ENCODE measurements around the gene D2HGDH. TPM values are rescaled to one million over a fixed set of nuclear protein-coding genes. Genes with fewer than 3 reads are reported as not detected.
A peak's percentile ranks its signal among the peaks of the same experiment; 100 is the strongest.

The D2HGDH gene
- total and polyA plus RNA-seq, 7 experiments from 2014 or later: 3.5 to 49.8 (median 32.5) TPM

DNA sequence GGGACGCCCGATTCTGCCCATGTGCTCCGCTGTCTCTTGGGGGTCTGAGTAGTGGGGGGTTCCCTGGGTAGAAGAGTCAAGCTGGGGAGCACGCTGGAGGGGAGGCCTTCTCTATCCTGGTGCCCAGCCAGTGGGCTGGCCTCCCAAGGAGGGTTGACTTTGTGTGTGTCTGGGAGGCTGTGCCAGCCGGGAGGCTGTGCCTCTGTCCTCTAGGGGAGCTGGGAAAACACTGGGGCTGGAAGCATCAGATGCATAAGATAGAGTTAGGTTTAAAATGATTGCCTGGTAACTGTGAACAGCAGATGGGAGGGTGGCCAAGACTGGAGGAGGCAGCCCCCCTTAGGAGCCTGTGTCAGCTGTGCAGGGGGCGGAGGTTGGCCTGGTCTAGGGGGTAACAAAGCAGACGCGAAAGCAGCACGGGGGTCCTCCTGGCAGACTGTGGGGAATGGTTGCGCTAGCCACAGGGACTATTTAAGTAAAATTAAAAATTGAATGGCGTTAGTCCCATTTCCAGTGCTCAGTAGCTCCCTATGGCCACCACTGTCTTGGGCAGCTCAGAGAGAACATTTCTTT lies 31.3 kb upstream of the D2HGDH start:
- no peaks in the 10 kb centered on the region for H3K9me3 ChIP-seq (ENCODE audit: control insufficient read depth in 2 of 3, low read length in 3 of 3)
- intact Hi-C loops (cut with micrococcal nuclease): loop anchor here (2.0 to 10.0 kb wide), 5 partner anchors 92 to 1138 kb away; partner anchors contain the start of genes DUSP28 (in 1 of the 2), PPP1R7 (in 1 of the 2) and RNPEPL1 (in 1 of the 2)
- H3K4me3 ChIP-seq (ENCODE audit: low read length): peak overlapping the region; percentile 74
- H3K36me3 ChIP-seq (ENCODE audit: control insufficient read depth in 2 of 3, insufficient read depth in 3 of 3, low read length in 3 of 3): peaks cover 4 to 27% (median 7%) of the 10 kb centered on the region in 3 experiments
- POLR2A ChIA-PET: interaction anchor here (0.6 to 6.3 kb wide), 6 partner anchors 15 to 182 kb away, joined by 3 to 86 read pairs (median 10); partner anchors contain the start of genes D2HGDH and DTYMK
- CTCF ChIA-PET: interaction anchor here (0.6 to 2.7 kb wide), 4 partner anchors 14 to 600 kb away, joined by 3 to 12 read pairs (median 6); partner anchors contain the start of gene DTYMK
- Mint-ChIP-seq H3K27ac (peak overlapping the region; percentile 65 to 87 (median 80)), H3K4me1 (peaks cover 11 to 35% (median 26%) of the 10 kb centered on the region in 7 donors), H3K4me3 (peak overlapping the region; percentile 74 to 89 (median 84)), H3K9me3 (peaks cover 0 to 8% (median 0%) of the 10 kb centered on the region in 11 donors), H3K36me3 (peaks cover 6 to 31% (median 17%) of the 10 kb centered on the region in 5 donors), H3K27me3 (no peaks in the 10 kb centered on the region)
- H3K27ac ChIP-seq (ENCODE audit: low read depth, low read length): peak overlapping the region; percentile 73
- no peak for DNase-seq
- peaks cover 7 to 12% of the 10 kb centered on the region in 2 donors for H3K4me1 ChIP-seq (ENCODE audit: control insufficient read depth in 2 of 2, insufficient read depth in 2 of 2, low read length in 2 of 2)
- no peaks in the 10 kb centered on the region for H3K27me3 ChIP-seq (ENCODE audit: control insufficient read depth in 2 of 2, insufficient read depth in 2 of 2, low read length in 2 of 2)
- ATAC-seq: no peak

- CTCF ChIA-PET: interaction anchor here (1.5 kb wide), 1 partner anchor 25 kb away, joined by 4 read pairs; no protein-coding TSS in a partner anchor
Measured at GRCh38 chr2:241706537-241706936, 27.9 kb upstream of the D2HGDH start.

DNA sequence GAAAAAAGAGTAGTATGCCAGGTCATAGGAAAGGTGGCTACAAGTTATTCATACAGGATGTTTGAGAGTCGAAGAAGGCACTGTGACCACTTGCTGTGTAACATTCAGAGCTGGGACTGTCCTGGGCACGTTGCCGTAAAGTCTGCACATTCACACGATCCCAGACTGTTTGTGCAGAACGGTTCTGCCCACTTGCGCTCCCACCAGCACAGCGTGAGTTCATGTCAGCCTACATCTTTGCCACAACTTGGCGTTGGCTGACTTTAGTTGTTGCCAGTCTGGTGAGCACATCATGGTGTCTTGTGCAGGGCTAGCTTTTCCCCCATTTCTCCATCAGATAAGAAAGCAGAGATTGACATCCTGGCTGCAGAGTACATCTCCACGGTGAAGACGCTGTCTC lies 25.6 kb upstream of the D2HGDH start:
- intact Hi-C loops (cut with micrococcal nuclease): loop anchor here (10.0 kb wide), 2 partner anchors 554 to 1144 kb away; partner anchors contain the start of genes DUSP28 (in 1 of the 2), PPP1R7 (in 1 of the 2) and RNPEPL1 (in 1 of the 2)
- H3K36me3 ChIP-seq (ENCODE audit: control insufficient read depth in 2 of 3, insufficient read depth in 3 of 3, low read length in 3 of 3): peaks cover 16 to 75% (median 28%) of the 10 kb centered on the region in 3 experiments
- H3K4me1 ChIP-seq (ENCODE audit: control insufficient read depth in 2 of 2, insufficient read depth in 2 of 2, low read length in 2 of 2): no peaks in the 10 kb centered on the region
- H3K9me3 ChIP-seq (ENCODE audit: control insufficient read depth in 2 of 3, low read length in 3 of 3): no peaks in the 10 kb centered on the region
- H3K4me3 Mint-ChIP-seq: no peak overlapping the region
- H3K27me3 Mint-ChIP-seq: no peaks in the 10 kb centered on the region
- H3K27ac ChIP-seq (ENCODE audit: low read depth, low read length): no peak overlapping the region
- ChIA-PET POLR2A (no interaction called here), CTCF (no interaction called here)
- no peaks in the 10 kb centered on the region for H3K27me3 ChIP-seq (ENCODE audit: control insufficient read depth in 2 of 2, insufficient read depth in 2 of 2, low read length in 2 of 2)
- no peak overlapping the region for H3K4me3 ChIP-seq (ENCODE audit: low read length)
- peaks cover 19 to 65% (median 36%) of the 10 kb centered on the region in 5 donors for H3K36me3 Mint-ChIP-seq
- peaks cover 0 to 10% (median 0%) of the 10 kb centered on the region in 11 donors for H3K9me3 Mint-ChIP-seq
- no peak overlapping the region for H3K27ac Mint-ChIP-seq
- ATAC-seq: no peak
- H3K4me1 Mint-ChIP-seq: peaks cover under 1 to 22% (median 12%) of the 10 kb centered on the region in 7 donors
- no peak for DNase-seq

More at GRCh38 chr2:241706537-241706936, 27.9 kb upstream of the D2HGDH start:
- H3K36me3 Mint-ChIP-seq: peaks cover 19 to 52% (median 34%) of the 10 kb centered on the region in 5 donors
- no peak for DNase-seq
- Histone ChIP-seq H3K27ac (ENCODE audit: low read depth, low read length) (no peak overlapping the region), H3K27me3 (ENCODE audit: control insufficient read depth in 2 of 2, insufficient read depth in 2 of 2, low read length in 2 of 2) (no peaks in the 10 kb centered on the region), H3K9me3 (ENCODE audit: control insufficient read depth in 2 of 3, low read length in 3 of 3) (no peaks in the 10 kb centered on the region), H3K4me1 (ENCODE audit: control insufficient read depth in 2 of 2, insufficient read depth in 2 of 2, low read length in 2 of 2) (peaks cover 7 to 12% of the 10 kb centered on the region in 2 donors), H3K36me3 (ENCODE audit: control insufficient read depth in 2 of 3, insufficient read depth in 3 of 3, low read length in 3 of 3) (peaks cover 15 to 56% (median 20%) of the 10 kb centered on the region in 3 experiments), H3K4me3 (ENCODE audit: low read length) (no peak overlapping the region)
- no peak overlapping the region for H3K4me3 Mint-ChIP-seq
- H3K9me3 Mint-ChIP-seq: peaks cover 0 to 10% (median 0%) of the 10 kb centered on the region in 11 donors
- POLR2A ChIA-PET: interaction anchor here (0.8 kb wide), 1 partner anchor 9 kb away, joined by 3 read pairs; no protein-coding TSS in a partner anchor
- peak overlapping the region in 1 of 9 donors; percentile 38 for H3K27ac Mint-ChIP-seq
- ATAC-seq: no peak
- intact Hi-C loops (cut with micrococcal nuclease): loop anchor here (10.0 kb wide), 2 partner anchors 552 to 1142 kb away; partner anchors contain the start of genes DUSP28 (in 1 of the 2), PPP1R7 (in 1 of the 2) and RNPEPL1 (in 1 of the 2)
- no peaks in the 10 kb centered on the region for H3K27me3 Mint-ChIP-seq
- H3K4me1 Mint-ChIP-seq: peaks cover 12 to 33% (median 23%) of the 10 kb centered on the region in 7 donors

GRCh38 chr2:241719093-241719492 lies 15.3 kb upstream of the D2HGDH start:
- H3K27ac ChIP-seq (ENCODE audit: low read depth, low read length): no peak overlapping the region
- H3K4me3 ChIP-seq (ENCODE audit: low read length): no peak overlapping the region
- intact Hi-C loops (cut with micrococcal nuclease): no loop called here
- no peak for ATAC-seq
- H3K4me3 Mint-ChIP-seq: no peak overlapping the region
- H3K9me3 Mint-ChIP-seq: peaks cover 0 to 10% (median 0%) of the 10 kb centered on the region in 11 donors
- DNase-seq: no peak
- H3K4me1 ChIP-seq (ENCODE audit: control insufficient read depth in 2 of 2, insufficient read depth in 2 of 2, low read length in 2 of 2): no peaks in the 10 kb centered on the region
- no peaks in the 10 kb centered on the region for H3K27me3 ChIP-seq (ENCODE audit: control insufficient read depth in 2 of 2, insufficient read depth in 2 of 2, low read length in 2 of 2)
- POLR2A ChIA-PET: interaction anchor here (2.1 kb wide), 1 partner anchor 18 kb away, joined by 5 read pairs; the partner anchor contains the start of gene ING5
- H3K27ac Mint-ChIP-seq: peak overlapping the region in 1 of 9 donors; percentile 52
- H3K36me3 Mint-ChIP-seq: peaks cover 11 to 47% (median 36%) of the 10 kb centered on the region in 5 donors
- CTCF ChIA-PET: interaction anchor here (2.1 kb wide), 1 partner anchor 17 kb away, joined by 4 read pairs; the partner anchor contains the start of gene ING5
- H3K9me3 ChIP-seq (ENCODE audit: control insufficient read depth in 2 of 3, low read length in 3 of 3): peaks cover 0 to 11% (median 0%) of the 10 kb centered on the region in 3 experiments
- peaks cover 0 to 71% (median 3%) of the 10 kb centered on the region in 3 experiments for H3K36me3 ChIP-seq (ENCODE audit: control insufficient read depth in 2 of 3, insufficient read depth in 3 of 3, low read length in 3 of 3)
- H3K4me1 Mint-ChIP-seq: peaks cover 0 to 2% (median 0%) of the 10 kb centered on the region in 7 donors
- no peaks in the 10 kb centered on the region for H3K27me3 Mint-ChIP-seq

DNA sequence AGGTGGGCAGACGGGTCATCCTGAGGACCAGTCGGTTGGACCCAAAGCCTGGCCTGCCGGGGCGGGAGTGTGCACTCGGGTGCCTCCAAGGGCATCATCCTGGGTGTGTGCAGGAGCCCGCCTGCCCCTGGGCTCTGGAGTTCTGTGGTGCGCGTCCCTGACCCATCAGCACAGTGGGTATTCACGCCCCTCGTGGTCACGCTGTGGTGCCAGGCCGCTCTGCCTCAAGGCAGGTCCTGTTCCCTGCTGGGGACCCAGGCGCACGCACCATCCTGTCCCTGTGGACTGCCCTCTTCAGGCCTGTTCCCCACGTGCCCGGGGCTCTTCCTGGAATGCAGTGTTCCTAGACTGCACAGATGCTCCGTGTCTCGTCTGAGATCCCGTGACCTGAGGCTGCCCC lies 14.3 kb upstream of the D2HGDH start:
- Mint-ChIP-seq H3K27me3 (no peaks in the 10 kb centered on the region), H3K4me3 (no peak overlapping the region), H3K27ac (no peak overlapping the region), H3K9me3 (peaks cover 0 to 10% (median 0%) of the 10 kb centered on the region in 11 donors), H3K4me1 (peaks cover 0 to 2% (median 0%) of the 10 kb centered on the region in 7 donors), H3K36me3 (peaks cover 5 to 40% (median 27%) of the 10 kb centered on the region in 5 donors)
- CTCF ChIA-PET: no interaction called here
- H3K9me3 ChIP-seq (ENCODE audit: control insufficient read depth in 2 of 3, low read length in 3 of 3): peaks cover 0 to 11% (median 0%) of the 10 kb centered on the region in 3 experiments
- POLR2A ChIA-PET: no interaction called here
- H3K36me3 ChIP-seq (ENCODE audit: control insufficient read depth in 2 of 3, insufficient read depth in 3 of 3, low read length in 3 of 3): peaks cover 0 to 65% (median 3%) of the 10 kb centered on the region in 3 experiments
- H3K27ac ChIP-seq (ENCODE audit: low read depth, low read length): no peak overlapping the region
- intact Hi-C loops (cut with micrococcal nuclease): no loop called here
- DNase-seq: no peak
- no peak overlapping the region for H3K4me3 ChIP-seq (ENCODE audit: low read length)
- ATAC-seq: peak; percentile 21
- no peaks in the 10 kb centered on the region for H3K27me3 ChIP-seq (ENCODE audit: control insufficient read depth in 2 of 2, insufficient read depth in 2 of 2, low read length in 2 of 2)
- H3K4me1 ChIP-seq (ENCODE audit: control insufficient read depth in 2 of 2, insufficient read depth in 2 of 2, low read length in 2 of 2): no peaks in the 10 kb centered on the region

- ATAC-seq (no peak), DNase-seq (no peak)
- Mint-ChIP-seq H3K4me3 (no peak overlapping the region), H3K4me1 (peaks cover 0 to 2% (median 0%) of the 10 kb centered on the region in 7 donors), H3K27me3 (no peaks in the 10 kb centered on the region), H3K9me3 (peaks cover 0 to 10% (median 0%) of the 10 kb centered on the region in 11 donors), H3K36me3 (peaks cover 5 to 42% (median 27%) of the 10 kb centered on the region in 5 donors), H3K27ac (no peak overlapping the region)
- no peak overlapping the region for H3K4me3 ChIP-seq (ENCODE audit: low read length)
- H3K4me1 ChIP-seq (ENCODE audit: control insufficient read depth in 2 of 2, insufficient read depth in 2 of 2, low read length in 2 of 2): no peaks in the 10 kb centered on the region
- CTCF ChIA-PET: no interaction called here
- intact Hi-C loops (cut with micrococcal nuclease): no loop called here
- H3K36me3 ChIP-seq (ENCODE audit: control insufficient read depth in 2 of 3, insufficient read depth in 3 of 3, low read length in 3 of 3): peaks cover 0 to 66% (median 3%) of the 10 kb centered on the region in 3 experiments
- H3K9me3 ChIP-seq (ENCODE audit: control insufficient read depth in 2 of 3, low read length in 3 of 3): peaks cover 0 to 11% (median 0%) of the 10 kb centered on the region in 3 experiments
- POLR2A ChIA-PET: no interaction called here
- no peaks in the 10 kb centered on the region for H3K27me3 ChIP-seq (ENCODE audit: control insufficient read depth in 2 of 2, insufficient read depth in 2 of 2, low read length in 2 of 2)
- H3K27ac ChIP-seq (ENCODE audit: low read depth, low read length): no peak overlapping the region
Measured at GRCh38 chr2:241720560-241720959, 13.9 kb upstream of the D2HGDH start.

Measured in naive thymus-derived CD4-positive, alpha-beta T cell (primary cell).